ENCODE measurements around the gene PAIP2.

DNA sequence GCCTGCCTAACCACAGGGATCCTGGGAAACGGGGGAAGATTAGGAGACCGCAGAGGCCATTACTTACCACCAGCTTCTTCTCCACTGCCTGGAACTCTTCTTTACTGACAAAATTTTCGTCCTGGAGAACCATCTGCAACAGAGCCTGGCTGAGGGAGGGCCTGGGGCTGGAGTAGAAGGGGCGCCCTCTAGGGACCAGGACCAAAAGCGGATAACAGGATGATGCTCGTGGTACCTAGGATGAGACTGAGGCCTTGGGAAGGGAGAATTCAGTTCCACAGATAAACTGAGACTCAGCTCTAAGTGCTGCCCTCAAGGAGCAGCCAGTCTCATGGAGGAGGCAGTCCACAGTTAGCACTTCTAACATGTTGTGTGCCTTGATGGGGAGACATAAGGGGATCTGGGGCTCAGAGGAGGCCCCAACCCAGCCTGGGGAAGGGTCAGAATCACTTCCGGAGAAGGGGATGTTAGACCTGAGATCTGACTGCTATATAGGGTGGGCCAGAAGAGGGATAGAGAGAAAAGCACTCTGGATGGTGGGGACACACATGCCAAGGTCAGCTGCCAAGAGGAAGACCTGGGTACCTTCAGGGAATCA, 61.0 kb downstream of the PAIP2 start:
- TF ChIP-seq POLR2A (IDR thresholded peaks at IDR 0.05; ENCODE audit: low read depth, low read length) (no peak), POLR2AphosphoS5 (IDR thresholded peaks at IDR 0.05; ENCODE audit: low read depth, low read length) (no peak), TAF1 (IDR thresholded peaks at IDR 0.05; ENCODE audit: borderline replicate concordance, low read depth, low read length) (no peak)

All from GM12892 (cell line).